GM12872 (cell line): ENCODE data around the gene SORBS2.

Experiments used
- TF ChIP-seq, protein P1 (sequence below): IDR thresholded peaks from 3 replicates; pipeline ENCODE4 v1.5.1; 2011; ENCODE audit warnings: low read depth, mild to moderate bottlenecking, low read length, moderate library complexity; ENCODE audit not compliant: insufficient read depth

SORBS2 gene

GRCh38 chr4:185752872-185753271 lies 59.1 kb downstream of the SORBS2 start:
- TF ChIP-seq, protein P1, sequence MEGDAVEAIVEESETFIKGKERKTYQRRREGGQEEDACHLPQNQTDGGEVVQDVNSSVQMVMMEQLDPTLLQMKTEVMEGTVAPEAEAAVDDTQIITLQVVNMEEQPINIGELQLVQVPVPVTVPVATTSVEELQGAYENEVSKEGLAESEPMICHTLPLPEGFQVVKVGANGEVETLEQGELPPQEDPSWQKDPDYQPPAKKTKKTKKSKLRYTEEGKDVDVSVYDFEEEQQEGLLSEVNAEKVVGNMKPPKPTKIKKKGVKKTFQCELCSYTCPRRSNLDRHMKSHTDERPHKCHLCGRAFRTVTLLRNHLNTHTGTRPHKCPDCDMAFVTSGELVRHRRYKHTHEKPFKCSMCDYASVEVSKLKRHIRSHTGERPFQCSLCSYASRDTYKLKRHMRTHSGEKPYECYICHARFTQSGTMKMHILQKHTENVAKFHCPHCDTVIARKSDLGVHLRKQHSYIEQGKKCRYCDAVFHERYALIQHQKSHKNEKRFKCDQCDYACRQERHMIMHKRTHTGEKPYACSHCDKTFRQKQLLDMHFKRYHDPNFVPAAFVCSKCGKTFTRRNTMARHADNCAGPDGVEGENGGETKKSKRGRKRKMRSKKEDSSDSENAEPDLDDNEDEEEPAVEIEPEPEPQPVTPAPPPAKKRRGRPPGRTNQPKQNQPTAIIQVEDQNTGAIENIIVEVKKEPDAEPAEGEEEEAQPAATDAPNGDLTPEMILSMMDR = no peak

- TF ChIP-seq, protein P1 = no peak
These were observed 62.1 kb downstream of the SORBS2 start for GRCh38 chr4:185749858-185750257.

DNA sequence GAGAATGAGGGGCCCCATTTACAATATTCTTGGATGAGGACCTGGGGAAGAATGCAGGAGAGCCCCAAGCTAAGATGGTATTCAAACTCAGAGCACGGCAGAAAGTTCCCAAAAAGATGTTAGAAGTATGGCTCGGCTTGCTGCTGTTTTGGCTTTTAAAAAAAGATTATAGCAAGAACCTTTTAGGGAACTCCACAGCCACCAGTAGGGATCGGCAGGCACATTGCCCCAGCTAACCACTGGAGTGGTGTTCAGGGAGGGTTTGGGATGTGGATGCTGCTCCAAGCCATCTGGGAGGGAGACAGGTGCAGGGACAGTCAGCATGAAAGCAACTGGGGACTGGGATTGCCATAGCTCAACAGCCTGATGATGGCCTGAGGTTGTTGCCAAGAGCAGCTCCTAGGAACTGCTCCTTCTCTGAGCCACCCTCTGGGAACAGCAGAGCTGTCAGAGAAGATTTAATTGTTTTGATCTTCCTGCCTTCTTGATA lies 63.0 kb downstream of the SORBS2 start:
- TF ChIP-seq, protein P1 = no peak

DNA sequence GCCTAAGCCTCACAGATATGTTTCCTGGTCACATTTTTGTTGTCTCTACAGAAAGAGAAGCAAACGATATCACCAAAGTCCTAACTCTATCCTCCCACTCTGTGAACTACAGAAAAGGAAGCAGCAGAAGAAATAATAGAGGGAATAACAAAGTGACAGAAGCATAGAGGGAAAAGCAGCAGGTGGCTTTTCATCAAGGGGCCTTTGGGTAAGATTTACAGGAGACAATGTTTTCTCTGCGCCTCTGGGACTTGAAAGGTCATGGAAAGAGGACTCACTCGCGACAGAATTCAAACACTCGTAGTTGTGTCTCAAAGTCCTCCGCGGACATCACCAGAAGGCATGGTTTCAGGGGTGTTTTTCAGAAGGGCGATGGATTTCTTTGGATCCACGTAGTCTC lies 66.1 kb downstream of the SORBS2 start:
- TF ChIP-seq, protein P1 = no peak

DNA sequence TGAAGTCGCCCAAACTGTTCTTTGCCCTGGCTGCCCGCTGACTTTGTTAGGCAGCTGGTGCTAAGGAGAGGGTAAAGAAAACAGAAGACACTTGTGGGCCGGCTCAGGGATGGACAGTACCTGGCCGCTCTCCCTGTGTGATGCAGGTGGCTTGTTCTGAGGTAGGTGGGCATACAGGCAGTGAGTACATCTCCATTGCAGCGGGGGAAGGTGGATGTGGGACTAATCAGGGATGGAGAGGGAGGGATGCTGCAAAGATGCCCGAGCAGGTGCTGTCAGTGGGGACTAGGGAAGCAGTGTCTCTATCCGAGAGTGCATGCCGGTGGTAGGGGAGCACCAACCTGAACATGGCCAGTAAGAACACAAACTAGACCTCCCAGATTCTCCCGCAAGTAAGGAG lies 67.0 kb downstream of the SORBS2 start:
- TF ChIP-seq, protein P1 = no peak

GRCh38 chr4:185744488-185744862 lies 67.5 kb downstream of the SORBS2 start:
- TF ChIP-seq, protein P1 = no peak

GRCh38 chr4:185743722-185744487 lies 68.1 kb downstream of the SORBS2 start:
- TF ChIP-seq, protein P1 = no peak
